Heart left ventricle (tissue), 16 donors: ENCODE results near the gene C3orf80. TPM values are rescaled to one million over a fixed set of nuclear protein-coding genes. Genes with fewer than 3 reads are reported as not detected.
A peak's percentile ranks its signal among the peaks of the same experiment; 100 is the strongest.
"Not testable (repeated sequence)": the region's sequence is repeated elsewhere in the genome, so short reads cannot be mapped to it uniquely, and the experiment has no call there.

Source experiments
- ATAC-seq, 4 donors: fragments of 200-7000 bp; cut with Tn5 transposase; one replicate each; pipeline ENCODE4 v1.9.1; 2020 to 2022; ENCODE audit warnings: moderate library complexity in 4 of 4, mild to moderate bottlenecking in 3 of 4, moderate number of reproducible peaks in 1 of 4
- DNase-seq, 5 donors: peaks; one replicate each; pipeline ENCODE4 v3.0.0-alpha.2; 2020
- H3K27ac ChIP-seq, 12 donors: fragments of 200-600 bp; sonication (generic) in 4 of 12; one replicate each; pipeline versions ENCODE4 v1.5.0 to v1.8.0; 2016 to 2022; ENCODE audit warnings: mild to moderate bottlenecking in 2 of 12
- H3K27me3 ChIP-seq, 9 donors: fragments of 200-600 bp; sonication (generic) in 2 of 9; one replicate each; pipeline versions ENCODE4 v1.5.1 to v1.8.0; 2016 to 2022; ENCODE audit warnings: mild to moderate bottlenecking in 3 of 9
- H3K36me3 ChIP-seq, 9 donors: fragments of 200-600 bp; sonication (generic) in 2 of 9; one replicate each; pipeline versions ENCODE4 v1.5.0 to v1.8.0; 2018 to 2022; ENCODE audit warnings: mild to moderate bottlenecking in 2 of 9
- H3K4me1 ChIP-seq, 12 donors: fragments of 200-600 bp; sonication (generic) in 4 of 12; one replicate each; pipeline versions ENCODE4 v1.5.0 to v1.8.0; 2016 to 2022; ENCODE audit warnings: mild to moderate bottlenecking in 3 of 12
- H3K4me3 ChIP-seq, 12 donors: fragments of 200-600 bp; sonication (generic) in 4 of 12; one replicate each; pipeline versions ENCODE4 v1.5.0 to v1.8.0; 2017 to 2022; ENCODE audit warnings: mild to moderate bottlenecking in 9 of 12, moderate library complexity in 4 of 12
- H3K9me3 ChIP-seq, 12 donors: fragments of 200-600 bp; sonication (generic) in 4 of 12; one replicate each; pipeline versions ENCODE4 v1.5.0 to v1.8.0; 2016 to 2022; ENCODE audit warnings: mild to moderate bottlenecking in 1 of 12
- CTCF ChIP-seq, 12 donors: fragments of 200-600 bp; sonication (generic) in 4 of 12; IDR thresholded peaks; one replicate each; pipeline versions ENCODE4 v1.5.0 to v1.8.0; 2018 to 2022; ENCODE audit warnings: antibody characterized with exemption in 12 of 12, mild to moderate bottlenecking in 5 of 12
- POLR2A ChIP-seq, 2 donors: fragments of 450-650 bp; IDR thresholded peaks; one replicate each; pipeline ENCODE4 v1.6.1; 2017; ENCODE audit warnings: antibody characterized with exemption in 2 of 2, mild to moderate bottlenecking in 2 of 2, moderate library complexity in 2 of 2
- WGBS, 4 donors: extraction: QIAGEN DNeasy Blood & Tissue Kit in 2 of 4; methylation state at CpG; one replicate each; pipeline versions ENCODE4 v1.1.5 to v1.1.7; 2013 to 2018; 5-methylcytosine and 5-hydroxymethylcytosine counted together
- intact Hi-C, 10 donors: fragments of 100-400 bp; cut with DNase I; formaldehyde crosslinking; loops; one replicate each; pipeline versions ENCODE4 v1.11.1 to v1.14.2; 2022
- polyA plus RNA-seq, 2 donors: library from polyadenylated mRNA; stranded (reverse); fragments of 200-250 nt; gene quantifications; one replicate each; pipeline ENCODE4 v1.2.3, GENCODE V29; 2013
- total RNA-seq, 9 donors: library from RNA; depleted of rRNA in 2 of 9; stranded (reverse); fragments of >200 nt in 2 of 9; fragmentation: NEBNext Ultra II Directional in 3 of 9; extraction: Animal tissue kit (Norgen Biotek cat#: 25700) in 3 of 9; gene quantifications; one replicate each; pipeline versions ENCODE4 v1.1.0 to v1.2.4, GENCODE V29; 2016 to 2023
- donor health status: ischemic (EF 13 %, LVEDD 7.1; RV severe dilation, severe dysfunction).
- donor health status: healthy with polysubstance abuse.
- donor health status: DM: no; HTN: yes; CAD: no.
- donor health status: DM: no; HTN: no; CAD: no.
- donor health status: ischemic (EF 25% LVEDD 6.9; RV normal size, moderate dysfunction).
- donor health status: ischemic (EF 25% LVEDD 5.7; RV mildly dilated, moderate dysfunction).
- donor health status: healthy.
- donor health status: DM: yes; HTN: yes; CAD: no.
- donor health status: ischemic (EF 35%, LVEDD 5.7; RV mildly dilated, moderate dysfunction).
- donor health status: nonischemic (EF 11% LVEDD 7.7; RV severe dilation, severe dysfunction).
- donor health status: DM: yes; HTN: yes; CAD: no.
- donor health status: PGD.
- donor health status: ischemic (EF 29% LVEDD 5.4; RV normal size, mild dysfunction).
- donor health status: nonischemic (EF 23%, LVEDD 6.1; RV moderate dilation, normal function).

The C3orf80 gene
- total and polyA plus RNA-seq, 11 donors, result 0.08 to 0.35 (median 0.13) TPM; not detected in 2

- TF ChIP-seq CTCF (IDR thresholded peaks at IDR 0.05), result no peak
- no peak for TF ChIP-seq POLR2A (IDR thresholded peaks at IDR 0.05)
Observed at GRCh38 chr3:160195106-160195505, 30.1 kb upstream of the C3orf80 start.

GRCh38 chr3:160196511-160197104, 28.6 kb upstream of the C3orf80 start:
- H3K9me3 ChIP-seq, result no peaks in the 10 kb centered on the region
- 54 to 72% (median 65%) methylated on average over 9 of the region's 9 CpGs for WGBS, 4 donors
- H3K36me3 ChIP-seq, result no peaks in the 10 kb centered on the region
- ATAC-seq (peak; percentile 32 to 94 (median 79)), DNase-seq (peak in 4 of 5 donors; percentile 20 to 72 (median 52))
- H3K4me1 ChIP-seq, result no peaks in the 10 kb centered on the region
- no peak overlapping the region for H3K27ac ChIP-seq
- H3K27me3 ChIP-seq, result peaks cover 0 to 6% (median 0%) of the 10 kb centered on the region in 9 donors
- TF ChIP-seq POLR2A (IDR thresholded peaks at IDR 0.05), result no peak
- no peak for TF ChIP-seq CTCF (IDR thresholded peaks at IDR 0.05)
- intact Hi-C loops, result no loop called here
- H3K4me3 ChIP-seq, result no peak overlapping the region

More at GRCh38 chr3:160195106-160195505, 30.1 kb upstream of the C3orf80 start:
- H3K4me3 ChIP-seq, result no peak overlapping the region
- H3K27me3 ChIP-seq, result peaks cover 0 to 6% (median 0%) of the 10 kb centered on the region in 9 donors
- no peak for DNase-seq
- no peaks in the 10 kb centered on the region for H3K36me3 ChIP-seq
- H3K4me1 ChIP-seq, result no peaks in the 10 kb centered on the region
- intact Hi-C loops, result no loop called here
- no peaks in the 10 kb centered on the region for H3K9me3 ChIP-seq
- no peak overlapping the region for H3K27ac ChIP-seq
- no peak for ATAC-seq

GRCh38 chr3:160199108-160199507, 26.1 kb upstream of the C3orf80 start:
- Histone ChIP-seq H3K27me3 (peaks cover 0 to 6% (median 0%) of the 10 kb centered on the region in 9 donors), H3K9me3 (peaks cover 0 to 2% (median 0%) of the 10 kb centered on the region in 12 donors), H3K4me1 (no peaks in the 10 kb centered on the region), H3K36me3 (no peaks in the 10 kb centered on the region), H3K4me3 (no peak overlapping the region), H3K27ac (no peak overlapping the region)
- TF ChIP-seq CTCF (IDR thresholded peaks at IDR 0.05), result no peak
- no peak for TF ChIP-seq POLR2A (IDR thresholded peaks at IDR 0.05)
- intact Hi-C loops, result no loop called here
- ATAC-seq, result no peak
- WGBS, 4 donors, result 93 to 97% (median 96%) methylated on average over 3 of the region's 3 CpGs
- no peak for DNase-seq

GRCh38 chr3:160200353-160200752, 24.9 kb upstream of the C3orf80 start:
- Histone ChIP-seq H3K27me3 (peaks cover 0 to 3% (median 0%) of the 10 kb centered on the region in 9 donors), H3K27ac (no peak overlapping the region), H3K4me3 (no peak overlapping the region), H3K9me3 (peaks cover 0 to 8% (median 0%) of the 10 kb centered on the region in 12 donors), H3K36me3 (no peaks in the 10 kb centered on the region), H3K4me1 (no peaks in the 10 kb centered on the region)
- ATAC-seq (no peak), DNase-seq (no peak)
- WGBS, 4 donors, result 83 to 100% (median 94%) methylated on average over 1 of the region's 1 CpG
- no peak for TF ChIP-seq POLR2A (IDR thresholded peaks at IDR 0.05)
- TF ChIP-seq CTCF (IDR thresholded peaks at IDR 0.05), result no peak
- intact Hi-C loops, result no loop called here

- H3K27ac ChIP-seq, H3K4me1 ChIP-seq, H3K9me3 ChIP-seq, H3K27me3 ChIP-seq, H3K36me3 ChIP-seq, DNase-seq, H3K4me3 ChIP-seq, ATAC-seq, intact Hi-C loops: not testable (repeated sequence)
- 64 to 76% (median 72%) methylated on average over 5 of the region's 5 CpGs for WGBS, 4 donors
Observed at GRCh38 chr3:160204396-160205011, 20.7 kb upstream of the C3orf80 start.
